NOMO-1 treated with dmso at 0.1 percent for 144 hours (cell line): ENCODE results near the gene ECT2.
"Not testable (repeated sequence)": the region's sequence is repeated elsewhere in the genome, so short reads cannot be mapped to it uniquely, and the experiment has no call there.

Experiments
- DNase-seq: peaks from one replicate; lab custom pipeline; 2025; ENCODE audit not compliant: unreplicated experiment; lab: John Stamatoyannopoulos, UW

Gene ECT2

DNA sequence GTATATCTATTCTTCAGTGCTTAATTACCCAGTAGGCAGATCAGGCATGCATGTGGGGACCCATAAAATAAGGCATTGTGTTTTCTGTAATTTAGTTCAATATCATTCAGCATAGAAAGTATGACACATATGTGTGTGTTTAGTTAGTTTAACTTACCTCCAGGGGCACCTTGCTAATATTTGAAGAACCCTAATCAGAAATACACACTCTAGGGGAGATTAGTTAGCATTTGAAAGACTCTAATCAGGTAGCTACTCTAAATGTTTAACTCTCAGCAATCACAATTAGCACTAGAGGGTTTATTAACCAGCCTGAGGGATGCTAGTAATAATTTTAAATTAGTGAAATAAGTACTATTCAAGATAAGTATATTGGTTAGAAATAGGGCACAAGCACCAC lies 104.5 kb downstream of the ECT2 start:
- DNase-seq, result no peak

DNA sequence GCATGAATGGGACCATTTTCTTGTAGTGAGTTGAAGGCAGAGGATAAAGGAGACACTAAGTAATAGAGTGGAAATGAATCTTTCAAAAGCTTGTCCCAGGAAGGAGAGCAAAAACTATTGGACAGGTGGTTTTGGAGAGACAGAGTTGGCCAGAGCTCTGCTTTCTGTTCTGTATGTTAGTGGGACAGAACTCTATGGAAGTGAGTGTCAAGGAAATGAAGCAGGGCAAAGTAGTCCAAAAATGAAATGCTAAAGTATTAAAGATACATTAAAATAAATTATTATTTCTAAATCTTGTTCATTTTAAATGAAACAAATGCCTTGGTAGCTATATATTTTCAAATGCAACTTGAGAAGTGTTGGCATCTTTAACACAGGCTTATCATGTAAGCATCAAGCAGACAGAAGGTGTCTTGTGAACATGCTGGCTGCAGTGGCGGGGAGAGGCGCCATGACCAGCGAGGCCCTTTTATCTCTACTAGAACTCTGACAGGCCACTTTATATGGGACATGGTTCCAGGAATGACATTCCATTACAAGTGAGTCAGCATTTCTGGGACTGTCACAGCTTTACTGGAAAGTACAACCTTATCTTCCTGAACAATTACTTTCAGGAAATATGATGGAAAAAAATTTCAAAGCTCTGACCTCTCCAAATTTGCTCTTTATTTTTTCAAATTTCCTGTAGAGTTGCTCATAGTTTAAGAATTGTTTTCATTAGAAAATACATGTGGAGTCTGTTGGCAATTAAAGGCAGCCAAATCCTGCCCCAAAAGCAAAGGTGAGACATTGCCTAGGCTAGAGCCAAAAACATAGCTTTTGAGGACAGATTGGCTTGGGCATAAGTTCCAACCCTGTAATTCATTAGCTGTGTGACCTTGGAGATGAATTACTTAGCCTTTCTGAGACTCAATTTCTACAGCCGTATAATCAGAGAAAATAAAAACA lies 106.5 kb downstream of the ECT2 start:
- DNase-seq, result no peak

DNA sequence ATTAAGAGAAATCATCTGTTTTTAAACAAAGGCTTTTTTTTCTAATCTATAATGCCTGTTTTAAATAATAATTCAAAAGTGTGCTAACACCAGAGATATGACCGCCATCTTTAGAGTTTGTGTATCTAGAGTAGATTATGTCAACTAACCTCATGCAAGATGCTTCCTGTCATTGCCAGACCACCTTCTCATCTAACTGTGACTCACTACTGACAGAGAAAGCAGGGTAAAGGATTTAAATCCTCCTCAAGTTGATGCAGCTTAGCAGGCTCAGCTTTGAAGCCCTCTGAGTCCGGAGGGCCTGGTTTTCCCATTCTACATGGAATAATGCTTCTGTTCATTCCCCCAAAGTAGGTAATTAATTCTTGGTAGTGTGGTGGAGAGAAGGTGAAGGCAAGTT lies 108.5 kb downstream of the ECT2 start:
- no peak for DNase-seq

DNA sequence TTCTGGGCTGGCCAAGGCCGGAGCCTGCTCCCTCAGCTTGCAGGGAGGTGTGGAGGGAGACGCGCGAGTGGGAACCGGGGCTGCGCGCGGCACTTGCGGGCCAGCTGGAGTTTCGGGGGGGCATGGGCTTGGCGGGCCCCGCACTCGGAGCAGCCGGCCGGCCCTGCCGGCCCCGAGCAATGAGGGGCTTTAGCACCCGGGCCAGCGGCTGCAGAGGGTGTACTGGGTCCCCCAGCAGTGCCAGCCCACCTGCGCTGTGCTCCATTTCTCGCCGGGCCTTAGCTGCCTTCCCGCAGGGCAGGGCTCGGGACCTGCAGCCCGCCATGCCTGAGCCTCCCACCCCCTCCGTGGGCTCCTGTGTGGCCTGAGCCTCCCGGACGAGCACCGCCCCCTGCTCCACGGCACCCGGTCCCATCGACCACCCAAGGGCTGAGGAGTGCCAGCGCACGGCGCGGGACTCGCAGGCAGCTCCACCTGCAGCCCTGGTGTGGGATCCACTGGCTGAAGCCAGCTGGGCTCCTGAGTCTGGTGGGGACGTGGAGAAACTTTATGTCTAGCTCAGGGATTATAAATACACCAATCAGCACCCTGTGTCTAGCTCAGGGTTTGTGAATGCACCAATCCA lies 116.3 kb downstream of the ECT2 start:
- DNase-seq, result not testable (repeated sequence)

DNA sequence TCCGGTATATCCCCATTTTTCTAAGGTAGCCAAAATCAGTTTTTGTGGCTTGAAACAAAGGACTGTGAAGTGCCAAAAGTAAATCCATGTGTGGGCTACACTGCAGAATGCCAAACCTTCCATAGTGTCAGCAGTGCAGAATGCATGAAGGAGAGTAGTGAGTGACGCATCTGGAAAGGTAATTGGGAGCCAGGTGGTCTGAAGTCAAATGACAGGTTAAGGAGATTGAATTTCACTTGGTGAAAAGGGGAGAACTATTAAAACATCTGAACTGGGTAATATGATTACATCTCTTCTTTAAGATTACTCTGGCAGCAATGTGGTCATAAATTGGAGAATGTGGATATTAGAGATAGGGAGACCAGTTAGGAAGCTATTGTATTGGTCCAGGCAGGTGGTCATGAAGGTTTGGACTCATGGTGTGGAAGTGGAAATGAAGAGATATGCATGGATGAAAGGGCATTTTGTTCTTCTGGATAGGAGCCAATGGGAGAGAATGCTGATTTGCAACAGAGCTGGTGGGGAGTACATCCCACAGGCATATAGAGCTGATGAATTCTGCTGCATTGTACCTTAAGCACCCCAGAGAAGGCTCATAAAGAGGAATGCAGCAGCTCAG lies 118.2 kb downstream of the ECT2 start:
- no peak for DNase-seq

DNA sequence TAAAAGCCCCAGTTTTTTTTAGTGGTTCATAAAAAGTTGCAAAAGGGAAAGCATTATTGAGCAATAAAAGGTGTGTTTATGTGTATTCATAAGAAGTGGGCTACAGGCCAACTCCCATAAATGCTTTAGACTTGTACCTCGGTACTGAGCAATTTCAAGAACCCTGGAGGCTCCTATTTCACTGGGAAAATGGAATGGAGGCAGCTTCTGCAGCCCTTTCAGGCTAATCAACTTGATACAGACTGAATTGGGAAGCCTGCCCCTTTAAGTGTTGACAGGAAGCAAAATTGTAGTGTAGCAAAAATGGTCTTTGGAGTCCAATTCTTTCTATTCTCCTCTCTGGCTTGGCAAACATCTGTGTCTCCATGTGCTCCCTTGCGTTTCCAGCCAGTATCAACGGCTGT lies 118.8 kb downstream of the ECT2 start:
- DNase-seq, result no peak

DNA sequence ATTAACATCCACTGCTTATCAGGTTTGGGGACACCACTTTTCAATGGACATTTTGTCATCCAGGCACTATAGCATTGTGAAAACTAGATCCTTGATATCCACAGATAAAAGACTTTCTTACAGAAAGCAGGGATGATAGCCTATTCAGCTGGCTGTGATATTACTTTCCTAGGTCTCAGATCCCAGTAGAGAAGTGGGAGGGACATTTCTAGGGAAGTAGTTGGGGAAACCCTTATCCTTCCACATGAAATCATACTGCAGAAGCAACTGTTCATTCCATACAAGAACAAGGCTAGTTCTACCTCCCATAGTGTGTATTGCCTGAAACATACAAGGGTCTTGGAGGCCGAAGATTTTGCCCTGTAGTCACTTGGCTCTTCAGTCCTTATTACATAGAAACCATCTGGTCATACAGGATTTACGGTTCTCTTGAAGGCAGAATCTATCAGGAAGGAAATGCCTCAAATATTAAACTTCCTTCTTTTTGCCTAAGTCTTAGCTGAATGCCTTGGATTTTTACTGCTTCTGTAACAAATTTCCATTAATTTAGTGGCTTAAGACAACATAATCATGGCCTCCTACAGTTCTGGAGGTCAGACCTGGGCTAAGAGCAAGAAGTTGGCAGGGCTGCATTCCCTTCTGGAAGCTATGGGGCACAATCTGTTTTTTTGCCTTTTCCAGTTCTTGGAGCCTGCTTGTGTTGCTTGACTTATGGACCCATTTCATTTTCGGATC lies 119.4 kb downstream of the ECT2 start:
- DNase-seq, result no peak
